GM12878 (cell line): Measurements from ENCODE around the gene SCN5A. TPM values are rescaled to one million over a fixed set of nuclear protein-coding genes. Genes with fewer than 3 reads are reported as not detected.

ENCODE experiments used
- ATAC-seq: fragments of 200-7000 bp; cut with Tn5 transposase; 3 replicates; pipeline ENCODE4 v1.9.1; 2020; ENCODE audit warnings: mild to moderate bottlenecking, moderate library complexity
- BruUV-seq: library from RNA; stranded (reverse); fragments of 400-500 nt; replicated peaks from 2 replicates; lab custom pipeline; 2021; lab: Mats Ljungman, UMichigan
- CTCF ChIA-PET: fragments of 300-600 bp; sonication (Branson Sonifier 250); formaldehyde crosslinking; extraction: SDS; loops from one replicate; lab custom pipeline; 2021; ENCODE audit warnings: inconsistent platforms; lab: Yijun Ruan, JAX
- POLR2A ChIA-PET: fragments of 350-600 bp; formaldehyde crosslinking; extraction: SDS; loops from one replicate; lab custom pipeline; 2021; ENCODE audit warnings: inconsistent platforms; lab: Charles Lee
- RAD21 ChIA-PET: fragments of 300-600 bp; sonication (Branson Sonifier 250); formaldehyde crosslinking; loops from one replicate; lab custom pipeline; 2023; ENCODE audit warnings: antibody characterized with exemption; ENCODE audit not compliant: unreplicated experiment; lab: Charles Lee
- SMC1A ChIA-PET: fragments of 300-600 bp; sonication (Branson Sonifier 250); formaldehyde crosslinking; loops from one replicate; lab custom pipeline; 2023; ENCODE audit not compliant: unreplicated experiment, uncharacterized antibody; lab: Charles Lee
- DNase-seq: peaks from one replicate; pipeline ENCODE4 v3.0.0-alpha.2; 2011; ENCODE audit warnings: low read depth, low spot score
- FAIRE-seq: peaks from 3 replicates; lab custom pipeline; 2011; peaks lifted over from hg19 to GRCh38; lab: Jason Lieb, UNC
- H2AFZ ChIP-seq: 2 replicates; pipeline ENCODE4 v1.6.0; 2011; ENCODE audit warnings: low read depth, low read length, control low read depth; ENCODE audit not compliant: control insufficient read depth
- H3K27ac ChIP-seq: 2 replicates; pipeline ENCODE4 v1.5.1; 2011; ENCODE audit warnings: control low read depth; ENCODE audit not compliant: control insufficient read depth, insufficient read depth
- H3K27me3 ChIP-seq, 2 experiments: replicated peaks in 1 of 2; 2 replicates each; pipeline versions ENCODE4 v1.6.0 to v1.6.1; 2011; ENCODE audit warnings: low read length in 1 of 2; ENCODE audit not compliant: control insufficient read depth in 2 of 2, insufficient read depth in 2 of 2
- H3K36me3 ChIP-seq, 2 experiments: 2 replicates each; pipeline ENCODE4 v1.5.1; 2011; ENCODE audit warnings: low read length in 1 of 2; ENCODE audit not compliant: control insufficient read depth in 2 of 2, insufficient read depth in 2 of 2
- H3K4me1 ChIP-seq: 2 replicates; pipeline ENCODE4 v1.6.1; 2011; ENCODE audit warnings: mild to moderate bottlenecking, low read length, moderate library complexity, mixed read lengths; ENCODE audit not compliant: control insufficient read depth, insufficient read depth
- H3K4me2 ChIP-seq: 2 replicates; pipeline ENCODE4 v1.6.0; 2011; ENCODE audit warnings: control low read depth; ENCODE audit not compliant: control insufficient read depth, insufficient read depth
- H3K4me3 ChIP-seq: fragments of 200-600 bp; sonication (generic); 2 replicates; pipeline ENCODE4 v1.5.1; 2016
- H3K79me2 ChIP-seq: 2 replicates; pipeline ENCODE4 v1.6.0; 2011; ENCODE audit warnings: low read length; ENCODE audit not compliant: control insufficient read depth, insufficient read depth
- H3K9ac ChIP-seq: 2 replicates; pipeline ENCODE4 v1.8.0; 2011; ENCODE audit warnings: low read length, control low read depth, mixed read lengths; ENCODE audit not compliant: control insufficient read depth, insufficient read depth
- H3K9me3 ChIP-seq: replicated peaks from 3 replicates; pipeline ENCODE4 v1.5.1; 2011; ENCODE audit warnings: mild to moderate bottlenecking, low read length; ENCODE audit not compliant: control insufficient read depth, insufficient read depth
- H4K20me1 ChIP-seq: 2 replicates; pipeline ENCODE4 v1.6.0; 2011; ENCODE audit not compliant: control insufficient read depth, insufficient read depth
- EGR1 ChIP-seq, 2 experiments: IDR thresholded peaks; 1 replicate in 1 of 2; 2 replicates in 1 of 2; pipeline ENCODE4 v1.6.1; 2011 to 2012; ENCODE audit warnings: low read depth in 2 of 2, low read length in 2 of 2, borderline replicate concordance in 1 of 2, mild to moderate bottlenecking in 1 of 2, moderate library complexity in 1 of 2
- HDAC6 ChIP-seq: fragments of 200-600 bp; sonication (generic); IDR thresholded peaks from one replicate; pipeline ENCODE4 v1.8.0; 2017; ENCODE audit warnings: antibody characterized with exemption; ENCODE audit not compliant: unreplicated experiment
- MTA3 ChIP-seq: IDR thresholded peaks from 2 replicates; pipeline ENCODE4 v1.6.1; 2012; ENCODE audit warnings: low read length, inconsistent platforms, borderline replicate concordance
- NFYB ChIP-seq: IDR thresholded peaks from 2 replicates; pipeline ENCODE4 v1.6.1; 2011; ENCODE audit warnings: low read depth, mild to moderate bottlenecking, low read length, improper control_type of control experiment, moderate library complexity; ENCODE audit not compliant: insufficient read depth
- NR2C2 ChIP-seq: IDR thresholded peaks from 2 replicates; pipeline ENCODE4 v1.6.1; 2011; ENCODE audit warnings: borderline replicate concordance, low read depth; ENCODE audit not compliant: control insufficient read depth, insufficient read length
- RAD21 ChIP-seq: IDR thresholded peaks from 2 replicates; pipeline ENCODE4 v1.6.1; 2011; ENCODE audit warnings: mild to moderate bottlenecking, low read depth, low read length, moderate library complexity; ENCODE audit not compliant: insufficient read depth
- RBBP5 ChIP-seq: fragments of 200-600 bp; sonication (generic); conservative IDR thresholded peaks from 2 replicates; pipeline ENCODE4 v1.6.1; 2016
- RELA ChIP-seq: fragments of 450-650 bp; IDR thresholded peaks from 2 replicates; pipeline ENCODE4 v1.8.0; 2014; ENCODE audit warnings: borderline replicate concordance; ENCODE audit not compliant: partially characterized antibody
- RELB ChIP-seq: fragments of 450-650 bp; IDR thresholded peaks from 2 replicates; pipeline ENCODE4 v1.6.1; 2017; ENCODE audit warnings: low read depth, mild to moderate bottlenecking, moderate library complexity
- WGBS: methylation state at CpG from one replicate; pipeline ENCODE4 v1.1.6; 2016; ENCODE audit warnings: low lambda C conversion rate; ENCODE audit not compliant: insufficient replicate concordance, insufficient coverage; ENCODE audit errors: missing lambda C conversion rate; 5-methylcytosine and 5-hydroxymethylcytosine counted together
- in situ Hi-C: fragments of 300-500 bp; cut with MboI; formaldehyde crosslinking; loops from 9 replicates; pipeline ENCODE4 v1.14.3; 2018; ENCODE audit warnings: mixed read lengths
- intact Hi-C: fragments of 100-400 bp; cut with micrococcal nuclease; formaldehyde crosslinking; loops from one replicate; pipeline ENCODE4 v1.14.2; 2022; ENCODE audit not compliant: unreplicated experiment
- polyA plus RNA-seq, 11 experiments: library from polyadenylated mRNA; depleted of rRNA in 4 of 11; unstranded in 6 of 11; stranded (reverse) in 5 of 11; fragments of >200 nt; fragmentation: Nextera tagmentation in 4 of 11; fragmentation: Illumina TruSeq in 1 of 11; extraction: Ambion mirVana in 4 of 11; extraction: Trizol in 1 of 11; gene quantifications; 1 replicate in 1 of 11; 2 replicates in 10 of 11; pipeline versions ENCODE4 v1.2.1 to v1.2.3, GENCODE V29; 2011 to 2016; ENCODE audit warnings: inconsistent platforms in 2 of 11, missing spikeins in 2 of 11, low read depth in 1 of 11
- total RNA-seq, 4 experiments: library from RNA; depleted of rRNA in 3 of 4; stranded (reverse); fragments of >200 nt in 3 of 4; fragmentation: Illumina TruSeq in 1 of 4; extraction: Trizol in 1 of 4; gene quantifications; 2 replicates each; pipeline versions ENCODE4 v1.2.1 to v1.2.3, GENCODE V29; 2013 to 2021

The SCN5A gene
- total and polyA plus RNA-seq, 10 of the 15 experiments (the other 5 are each of a cell fraction or from before 2014, with no cell fraction given), result not detected

DNA sequence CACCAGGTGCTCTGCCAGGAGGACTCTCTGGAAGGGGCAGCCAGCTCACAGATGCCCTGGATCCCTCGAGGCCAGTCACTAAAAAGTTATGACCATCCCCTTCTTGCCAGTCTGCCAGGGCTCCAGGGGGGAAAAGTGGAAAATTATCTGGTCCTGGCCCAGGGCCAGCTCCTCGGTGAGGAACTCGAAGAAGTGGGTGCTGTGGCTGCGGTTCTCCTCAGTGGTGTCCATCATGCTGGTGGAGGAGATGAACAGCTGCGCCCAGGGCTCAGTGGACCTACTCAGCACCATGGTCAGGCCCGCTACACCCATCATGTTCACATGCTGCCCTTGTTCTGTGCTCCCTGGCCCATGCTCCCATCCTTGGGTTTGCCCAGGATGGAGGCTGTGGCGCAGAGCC is 134.1 kb downstream of the SCN5A start (continued):
- TF ChIP-seq RELB (no peak), EGR1 (IDR thresholded peaks at IDR 0.05; ENCODE audit: borderline replicate concordance in 1 of 2, low read depth in 2 of 2, low read length in 2 of 2) (no peak), RAD21 (no peak), NR2C2 (no peak)

GRCh38 chr3:38511546-38511945 is 137.9 kb downstream of the SCN5A start:
- H3K4me1 ChIP-seq, result peaks cover 3% of the 10 kb centered on the region; the same call in 1 of the 2 replicates
- no peak for ATAC-seq
- RAD21 ChIA-PET, result no interaction called here
- DNase-seq, result no peak
- H3K79me2 ChIP-seq, result no peaks in the 10 kb centered on the region
- SMC1A ChIA-PET, result interaction anchor here (3.1 kb wide), 1 partner anchor 10 kb away, joined by 21 read pairs; no protein-coding TSS in a partner anchor
- POLR2A ChIA-PET, result interaction anchor here (0.6 kb wide), 1 partner anchor 45 kb away, joined by 3 read pairs; no protein-coding TSS in a partner anchor
- H3K4me3 ChIP-seq, result no peak overlapping the region
- TF ChIP-seq HDAC6 (no peak), NFYB (no peak), RBBP5 (no peak), RELA (no peak), MTA3 (no peak)
- intact Hi-C loops (no loop called here), in situ Hi-C loops (no loop called here)
- H3K36me3 ChIP-seq, result peaks cover 2 to 10% of the 10 kb centered on the region in 2 experiments
- H3K9ac ChIP-seq, result no peak overlapping the region
- CTCF ChIA-PET, result interaction anchor here (0.6 to 8.6 kb wide), 5 partner anchors 8 to 143 kb away, joined by 3 to 120 read pairs (median 3); no protein-coding TSS in a partner anchor
- 99% methylated on average over 3 of the region's 3 CpGs for WGBS
- no peak for FAIRE-seq
- no peak overlapping the region for H3K27ac ChIP-seq
- no TSS peak for BruUV-seq
- H4K20me1 ChIP-seq, result no peaks in the 10 kb centered on the region
- H3K27me3 ChIP-seq, result no peaks in the 10 kb centered on the region
- no peak overlapping the region for H2AFZ ChIP-seq
- H3K4me2 ChIP-seq, result no peak overlapping the region
- no peaks in the 10 kb centered on the region for H3K9me3 ChIP-seq
